Measurements from ENCODE around the gene BIRC2. TPM values are rescaled to one million over a fixed set of nuclear protein-coding genes. Genes with fewer than 3 reads are reported as not detected.

Gene BIRC2
- total and polyA plus RNA-seq, 2 donors from 2014 or later: 34.0 to 42.4 TPM

GRCh38 chr11:102396708-102397563 lies 49.9 kb downstream of the BIRC2 start:
- DNase-seq (no peak), FAIRE-seq (no peak)
- no peak for TF ChIP-seq CTCF (IDR thresholded peaks at IDR 0.05; ENCODE audit: borderline replicate concordance, extremely low read depth, insufficient read depth)
- H3K27me3 ChIP-seq (ENCODE audit: control insufficient read depth, insufficient read depth, low read length): no peaks in the 10 kb centered on the region
- intact Hi-C loops (cut with DNase I): no loop called here
- H3K36me3 ChIP-seq (ENCODE audit: control insufficient read depth in 2 of 3, insufficient read depth in 3 of 3, low read length in 3 of 3): peaks cover 7 to 29% (median 10%) of the 10 kb centered on the region in 3 donors
- no peak overlapping the region for H3K4me3 ChIP-seq (ENCODE audit: low read length in 3 of 3)
- no peaks in the 10 kb centered on the region for H3K4me1 ChIP-seq (ENCODE audit: control insufficient read depth in 2 of 3, insufficient read depth in 2 of 3, low read depth in 1 of 3, low read length in 3 of 3)
- no peak overlapping the region for H3K27ac ChIP-seq (ENCODE audit: low read depth in 2 of 2, low read length in 2 of 2)
- H3K9ac ChIP-seq (ENCODE audit: low read length in 3 of 3): no peak overlapping the region
- no peaks in the 10 kb centered on the region for H3K9me3 ChIP-seq (ENCODE audit: control insufficient read depth in 2 of 3, insufficient read depth in 1 of 3, low read length in 3 of 3)

GRCh38 chr11:102398297-102398696 lies 51.3 kb downstream of the BIRC2 start:
- no peak for DNase-seq

GRCh38 chr11:102399189-102399588 lies 52.2 kb downstream of the BIRC2 start:
- Histone ChIP-seq H3K27ac (ENCODE audit: low read depth in 2 of 2, low read length in 2 of 2) (no peak overlapping the region), H3K36me3 (ENCODE audit: control insufficient read depth in 2 of 3, insufficient read depth in 3 of 3, low read length in 3 of 3) (peaks cover 2 to 28% (median 7%) of the 10 kb centered on the region in 3 donors), H3K4me3 (ENCODE audit: low read length in 3 of 3) (no peak overlapping the region), H3K9me3 (ENCODE audit: control insufficient read depth in 2 of 3, insufficient read depth in 1 of 3, low read length in 3 of 3) (no peaks in the 10 kb centered on the region), H3K4me1 (ENCODE audit: control insufficient read depth in 2 of 3, insufficient read depth in 2 of 3, low read depth in 1 of 3, low read length in 3 of 3) (no peaks in the 10 kb centered on the region), H3K27me3 (ENCODE audit: control insufficient read depth, insufficient read depth, low read length) (no peaks in the 10 kb centered on the region), H3K9ac (ENCODE audit: low read length in 3 of 3) (no peak overlapping the region)
- TF ChIP-seq CTCF (IDR thresholded peaks at IDR 0.05; ENCODE audit: borderline replicate concordance, extremely low read depth, insufficient read depth): no peak
- intact Hi-C loops (cut with DNase I): no loop called here
- no peak for DNase-seq
- no peak for FAIRE-seq

More at GRCh38 chr11:102398297-102398696, 51.3 kb downstream of the BIRC2 start:
- Histone ChIP-seq H3K4me1 (ENCODE audit: control insufficient read depth in 2 of 3, insufficient read depth in 2 of 3, low read depth in 1 of 3, low read length in 3 of 3) (no peaks in the 10 kb centered on the region), H3K27me3 (ENCODE audit: control insufficient read depth, insufficient read depth, low read length) (no peaks in the 10 kb centered on the region), H3K27ac (ENCODE audit: low read depth in 2 of 2, low read length in 2 of 2) (no peak overlapping the region), H3K4me3 (ENCODE audit: low read length in 3 of 3) (no peak overlapping the region), H3K9me3 (ENCODE audit: control insufficient read depth in 2 of 3, insufficient read depth in 1 of 3, low read length in 3 of 3) (no peaks in the 10 kb centered on the region), H3K36me3 (ENCODE audit: control insufficient read depth in 2 of 3, insufficient read depth in 3 of 3, low read length in 3 of 3) (peaks cover 6 to 28% (median 7%) of the 10 kb centered on the region in 3 donors), H3K9ac (ENCODE audit: low read length in 3 of 3) (no peak overlapping the region)
- FAIRE-seq: no peak
- intact Hi-C loops (cut with DNase I): no loop called here
- TF ChIP-seq CTCF (IDR thresholded peaks at IDR 0.05; ENCODE audit: borderline replicate concordance, extremely low read depth, insufficient read depth): no peak

All from kidney (tissue), 14 donors.